SK-N-DZ (cell line): Measurements from ENCODE around the gene PPIL1.
"Not testable (repeated sequence)": the region's sequence is repeated elsewhere in the genome, so short reads cannot be mapped to it uniquely, and the experiment has no call there.

ENCODE experiments used
- DNase-seq: peaks from one replicate; pipeline ENCODE4 v3.0.0-alpha.2; 2015; ENCODE audit warnings: low spot score

The PPIL1 gene

GRCh38 chr6:36817176-36817817, 57.3 kb downstream of the PPIL1 start:
- DNase-seq = no peak

GRCh38 chr6:36815962-36816735, 58.5 kb downstream of the PPIL1 start:
- no peak for DNase-seq

GRCh38 chr6:36814249-36814648, 60.4 kb downstream of the PPIL1 start:
- DNase-seq = no peak

GRCh38 chr6:36813526-36813925, 61.1 kb downstream of the PPIL1 start:
- DNase-seq = no peak

- DNase-seq = not testable (repeated sequence)
Observed at GRCh38 chr6:36813047-36813446, 61.6 kb downstream of the PPIL1 start.

GRCh38 chr6:36809941-36810803, 64.4 kb downstream of the PPIL1 start:
- no peak for DNase-seq

DNA sequence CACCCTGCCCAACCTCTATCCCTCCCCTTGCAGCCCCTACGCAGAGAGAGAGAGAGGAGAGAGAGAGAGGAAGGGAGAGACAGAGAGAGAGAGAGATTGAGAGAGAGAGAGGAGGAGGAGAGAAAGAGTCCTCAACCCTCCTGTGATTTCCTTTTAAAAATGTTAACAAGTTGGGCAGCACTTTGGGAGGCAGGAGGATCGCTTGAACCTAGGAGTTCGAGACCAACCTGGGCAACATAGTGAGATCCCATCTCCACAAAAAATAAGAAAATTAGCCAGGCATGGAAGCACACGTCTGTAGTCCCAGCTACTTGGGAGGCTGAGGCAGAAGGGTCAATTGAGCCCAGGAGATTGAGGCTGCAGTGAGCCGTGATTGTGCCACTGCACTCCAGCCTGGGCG, 65.4 kb downstream of the PPIL1 start:
- no peak for DNase-seq

DNA sequence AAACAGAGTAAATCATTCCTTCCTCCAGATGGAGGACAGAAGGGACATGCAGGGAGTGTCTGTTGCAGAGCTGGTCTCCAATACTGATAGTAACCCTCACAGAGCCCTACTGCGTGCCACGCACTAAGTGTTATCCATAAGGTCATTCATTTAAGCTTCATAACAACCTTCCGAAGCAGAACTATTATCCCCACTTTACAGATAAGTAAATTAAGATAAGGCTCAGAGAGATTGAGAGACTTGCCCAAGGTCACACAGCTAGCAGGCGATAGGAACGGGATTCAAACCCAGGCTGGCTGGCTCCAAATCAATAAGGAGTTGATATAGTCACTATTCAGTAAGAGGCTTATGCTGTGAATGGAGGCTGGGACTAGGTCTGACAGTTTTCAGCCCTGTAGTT, 66.0 kb downstream of the PPIL1 start:
- DNase-seq = no peak

DNA sequence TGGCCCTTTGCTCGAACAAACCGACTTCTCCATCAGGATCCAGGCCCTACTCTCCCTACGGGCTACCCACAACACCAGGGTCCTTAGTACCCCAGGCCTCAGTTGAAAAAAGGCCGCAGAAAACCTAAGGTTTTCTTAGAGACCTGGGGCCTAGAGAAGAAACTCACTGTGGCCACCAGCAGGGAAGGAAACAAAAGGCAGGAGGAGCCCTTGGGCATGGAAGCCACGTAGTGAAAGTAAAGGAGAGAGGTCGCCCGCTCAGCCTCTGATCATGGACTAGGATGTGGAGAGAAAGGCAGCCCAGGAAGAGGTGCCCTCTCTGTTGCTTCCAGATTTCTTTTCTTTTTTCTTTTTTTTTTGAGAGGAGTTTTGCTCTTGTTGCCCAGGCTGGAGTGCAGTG, 66.9 kb downstream of the PPIL1 start:
- no peak for DNase-seq

- DNase-seq = no peak
Observed at GRCh38 chr6:36807143-36807542, 67.5 kb downstream of the PPIL1 start.

DNA sequence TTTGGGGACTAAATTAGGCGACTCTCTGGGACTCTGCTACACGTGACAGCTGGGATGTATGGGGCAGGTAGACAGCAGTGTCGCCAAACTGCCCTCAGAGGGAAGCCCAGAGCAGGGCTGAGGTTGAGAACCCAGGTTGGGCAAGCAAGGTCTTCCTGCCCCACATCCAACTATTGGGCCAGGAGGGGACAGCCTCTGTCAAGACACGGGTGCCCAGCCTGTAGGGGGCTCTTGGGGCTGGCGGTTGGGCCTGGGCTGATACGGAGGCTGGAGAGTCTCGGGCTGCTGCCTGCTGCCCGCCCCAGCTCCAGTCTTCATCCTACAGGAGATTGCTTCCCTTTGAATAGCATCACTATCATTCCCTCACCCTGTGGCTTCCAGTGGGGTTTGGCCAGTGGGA, 68.7 kb downstream of the PPIL1 start:
- DNase-seq = no peak

GRCh38 chr6:36805096-36805797, 69.4 kb downstream of the PPIL1 start:
- no peak for DNase-seq
